ENCODE results near the gene VIM.

DNA sequence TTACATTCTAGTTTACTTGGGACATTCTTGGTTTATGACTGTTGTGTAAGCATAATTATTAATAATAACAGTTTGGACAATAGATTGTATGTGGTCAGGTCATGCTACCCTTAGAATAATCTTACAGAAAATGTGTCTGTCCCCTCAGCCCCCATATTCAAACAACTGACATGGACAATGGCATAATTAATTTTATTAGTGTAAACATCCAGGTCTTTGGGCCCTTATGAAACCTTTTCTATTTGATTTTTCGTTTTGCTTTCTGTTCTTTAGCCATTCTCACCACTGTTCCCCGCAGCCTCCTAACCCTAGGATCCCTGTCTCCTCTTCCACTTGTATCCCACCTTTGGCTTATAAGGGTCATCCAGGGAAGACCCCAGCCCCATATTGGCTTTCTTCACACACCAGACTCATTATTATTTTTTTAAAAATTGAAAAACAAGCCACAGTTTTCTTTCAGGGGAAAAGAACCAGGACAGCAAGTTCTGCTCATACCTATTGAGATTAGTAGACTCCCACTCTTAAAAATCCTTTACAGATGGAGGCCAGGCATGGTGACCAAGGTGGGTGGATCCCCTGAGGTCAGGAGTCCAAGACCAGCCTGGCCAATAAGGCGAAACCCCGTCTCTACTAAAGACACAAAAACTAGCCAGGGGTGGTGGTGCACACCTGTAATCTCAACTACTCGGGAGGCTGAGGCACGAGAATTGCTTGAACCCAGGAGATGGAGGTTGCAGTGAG lies 11.5 kb downstream of the VIM start:
- TF ChIP-seq, protein P1, sequence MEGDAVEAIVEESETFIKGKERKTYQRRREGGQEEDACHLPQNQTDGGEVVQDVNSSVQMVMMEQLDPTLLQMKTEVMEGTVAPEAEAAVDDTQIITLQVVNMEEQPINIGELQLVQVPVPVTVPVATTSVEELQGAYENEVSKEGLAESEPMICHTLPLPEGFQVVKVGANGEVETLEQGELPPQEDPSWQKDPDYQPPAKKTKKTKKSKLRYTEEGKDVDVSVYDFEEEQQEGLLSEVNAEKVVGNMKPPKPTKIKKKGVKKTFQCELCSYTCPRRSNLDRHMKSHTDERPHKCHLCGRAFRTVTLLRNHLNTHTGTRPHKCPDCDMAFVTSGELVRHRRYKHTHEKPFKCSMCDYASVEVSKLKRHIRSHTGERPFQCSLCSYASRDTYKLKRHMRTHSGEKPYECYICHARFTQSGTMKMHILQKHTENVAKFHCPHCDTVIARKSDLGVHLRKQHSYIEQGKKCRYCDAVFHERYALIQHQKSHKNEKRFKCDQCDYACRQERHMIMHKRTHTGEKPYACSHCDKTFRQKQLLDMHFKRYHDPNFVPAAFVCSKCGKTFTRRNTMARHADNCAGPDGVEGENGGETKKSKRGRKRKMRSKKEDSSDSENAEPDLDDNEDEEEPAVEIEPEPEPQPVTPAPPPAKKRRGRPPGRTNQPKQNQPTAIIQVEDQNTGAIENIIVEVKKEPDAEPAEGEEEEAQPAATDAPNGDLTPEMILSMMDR (IDR thresholded peaks at IDR 0.05), result no peak
- TF ChIP-seq EZH2 (IDR thresholded peaks at IDR 0.05; ENCODE audit: borderline replicate concordance, insufficient read depth, low read depth, low read length, poor library complexity, severe bottlenecking), result no peak
